Measurements from ENCODE around the gene KCND3. TPM values are rescaled to one million over a fixed set of nuclear protein-coding genes. Genes with fewer than 3 reads are reported as not detected.
A peak's percentile ranks its signal among the peaks of the same experiment; 100 is the strongest.

The KCND3 gene
- total RNA-seq, 1 donor from 2014 or later, result 3.7 TPM

DNA sequence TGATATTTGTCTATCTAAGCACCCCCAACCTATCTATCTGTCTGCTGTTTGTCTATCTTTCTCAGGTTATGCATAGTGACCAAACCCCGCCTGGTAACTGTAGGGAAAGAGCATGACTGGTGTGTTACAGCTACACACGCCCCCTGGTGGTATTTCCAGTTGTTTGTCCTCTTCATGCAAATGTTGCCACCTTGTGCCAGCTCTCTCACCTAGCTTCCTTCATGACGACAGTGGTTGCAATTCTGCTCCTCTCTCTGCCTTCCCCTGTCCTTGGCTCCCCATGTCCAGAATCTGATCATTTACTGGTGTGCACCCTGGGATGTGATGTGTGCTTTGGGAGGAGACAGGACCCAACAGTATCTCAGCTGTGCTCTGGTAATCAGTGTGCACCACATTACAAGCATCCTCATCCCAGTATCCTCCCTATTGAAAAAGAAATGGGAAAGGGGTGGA is 242.2 kb downstream of the KCND3 start:
- H3K4me1 Mint-ChIP-seq (ENCODE audit: low read depth, unreplicated experiment), result peaks cover 32% of the 10 kb centered on the region
- H3K27ac Mint-ChIP-seq (ENCODE audit: unreplicated experiment), result peak overlapping the region; percentile 3
- H3K36me3 Mint-ChIP-seq (ENCODE audit: unreplicated experiment), result peaks cover 4% of the 10 kb centered on the region
- peak; percentile 49 for DNase-seq
- peaks cover 11% of the 10 kb centered on the region for H3K9me3 Mint-ChIP-seq (ENCODE audit: unreplicated experiment)
- no peaks in the 10 kb centered on the region for H3K27me3 Mint-ChIP-seq (ENCODE audit: unreplicated experiment)
- peak overlapping the region; percentile 25 for H3K4me3 Mint-ChIP-seq (ENCODE audit: unreplicated experiment)
- TF ChIP-seq, protein P1, sequence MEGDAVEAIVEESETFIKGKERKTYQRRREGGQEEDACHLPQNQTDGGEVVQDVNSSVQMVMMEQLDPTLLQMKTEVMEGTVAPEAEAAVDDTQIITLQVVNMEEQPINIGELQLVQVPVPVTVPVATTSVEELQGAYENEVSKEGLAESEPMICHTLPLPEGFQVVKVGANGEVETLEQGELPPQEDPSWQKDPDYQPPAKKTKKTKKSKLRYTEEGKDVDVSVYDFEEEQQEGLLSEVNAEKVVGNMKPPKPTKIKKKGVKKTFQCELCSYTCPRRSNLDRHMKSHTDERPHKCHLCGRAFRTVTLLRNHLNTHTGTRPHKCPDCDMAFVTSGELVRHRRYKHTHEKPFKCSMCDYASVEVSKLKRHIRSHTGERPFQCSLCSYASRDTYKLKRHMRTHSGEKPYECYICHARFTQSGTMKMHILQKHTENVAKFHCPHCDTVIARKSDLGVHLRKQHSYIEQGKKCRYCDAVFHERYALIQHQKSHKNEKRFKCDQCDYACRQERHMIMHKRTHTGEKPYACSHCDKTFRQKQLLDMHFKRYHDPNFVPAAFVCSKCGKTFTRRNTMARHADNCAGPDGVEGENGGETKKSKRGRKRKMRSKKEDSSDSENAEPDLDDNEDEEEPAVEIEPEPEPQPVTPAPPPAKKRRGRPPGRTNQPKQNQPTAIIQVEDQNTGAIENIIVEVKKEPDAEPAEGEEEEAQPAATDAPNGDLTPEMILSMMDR (IDR thresholded peaks at IDR 0.05; ENCODE audit: partially characterized antibody, unreplicated experiment), result peak; percentile 76

DNA sequence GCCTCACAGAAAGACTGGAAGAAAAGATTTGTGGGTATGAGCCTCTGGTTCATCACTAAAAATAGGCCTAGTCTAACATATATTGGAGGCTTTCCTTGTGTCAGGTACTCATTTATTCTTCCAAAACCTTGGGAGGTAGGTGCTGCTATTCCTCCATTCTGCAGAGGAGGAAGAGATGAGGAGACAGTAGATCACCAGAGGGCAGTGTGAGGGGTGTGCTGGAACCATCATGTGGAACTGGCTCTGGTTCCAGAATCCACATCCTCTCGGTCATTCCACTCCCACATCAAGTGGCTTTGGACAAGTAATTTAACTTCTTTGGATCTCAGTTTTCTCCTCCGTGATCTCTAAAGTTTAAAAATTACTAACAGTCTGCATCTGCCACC is 242.9 kb downstream of the KCND3 start:
- Mint-ChIP-seq H3K27ac (ENCODE audit: unreplicated experiment) (no peak overlapping the region), H3K4me1 (ENCODE audit: low read depth, unreplicated experiment) (peaks cover 32% of the 10 kb centered on the region)
- TF ChIP-seq, protein P1 (IDR thresholded peaks at IDR 0.05; ENCODE audit: partially characterized antibody, unreplicated experiment), result no peak

DNA sequence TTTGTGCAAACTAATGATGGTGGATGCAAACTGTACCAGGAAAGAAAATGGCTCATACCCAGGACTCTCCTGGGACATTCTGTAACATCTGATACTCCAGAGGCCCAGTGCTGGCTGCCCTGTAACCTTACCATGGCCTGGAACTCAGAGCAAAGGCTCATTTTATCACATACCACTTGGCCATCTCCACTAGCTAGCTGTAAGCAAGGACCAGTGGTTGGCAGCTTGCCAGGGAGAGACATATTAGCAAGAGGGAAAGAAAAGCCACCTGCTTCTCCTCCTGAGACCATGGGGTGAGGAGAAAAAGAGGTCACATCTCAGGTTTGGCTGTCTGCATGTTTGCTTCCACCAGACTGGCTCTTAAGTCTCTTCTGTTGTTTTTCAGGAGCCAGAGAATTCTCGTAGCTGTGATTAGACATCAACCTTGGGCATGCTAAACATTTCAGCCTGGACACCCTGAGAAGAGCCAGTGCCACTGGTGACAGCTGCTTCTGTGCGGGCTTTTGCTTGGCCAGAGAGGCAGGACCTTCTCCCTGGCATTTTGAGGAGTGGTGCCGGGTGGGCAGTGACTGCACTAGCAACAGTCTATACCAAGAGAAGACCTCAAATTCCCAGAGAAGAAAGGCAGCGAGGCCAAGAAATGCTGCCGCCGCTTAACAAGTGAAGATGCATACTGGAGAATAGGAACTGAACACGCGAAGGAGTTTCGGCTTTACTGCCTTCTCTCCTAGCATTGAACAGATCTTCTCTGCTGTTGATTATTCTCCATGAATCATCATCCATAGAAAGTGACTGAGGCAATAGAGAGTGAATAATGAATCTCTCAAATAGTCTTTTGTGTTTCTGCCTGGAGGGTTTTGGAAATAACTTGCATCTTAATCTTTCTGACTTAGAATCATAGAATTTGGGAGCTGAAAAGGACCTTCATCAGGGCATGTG is 243.5 kb downstream of the KCND3 start:
- H3K9me3 Mint-ChIP-seq (ENCODE audit: unreplicated experiment), result peaks cover 13% of the 10 kb centered on the region
- no peak overlapping the region for H3K27ac Mint-ChIP-seq (ENCODE audit: unreplicated experiment)
- H3K4me3 Mint-ChIP-seq (ENCODE audit: unreplicated experiment), result no peak overlapping the region
- peaks cover 37% of the 10 kb centered on the region for H3K4me1 Mint-ChIP-seq (ENCODE audit: low read depth, unreplicated experiment)
- peaks cover 4% of the 10 kb centered on the region for H3K36me3 Mint-ChIP-seq (ENCODE audit: unreplicated experiment)
- peaks cover 2% of the 10 kb centered on the region for H3K27me3 Mint-ChIP-seq (ENCODE audit: unreplicated experiment)
- DNase-seq, result no peak
- TF ChIP-seq, protein P1 (IDR thresholded peaks at IDR 0.05; ENCODE audit: partially characterized antibody, unreplicated experiment), result no peak

More for the DNA sequence above, 242.9 kb downstream of the KCND3 start:
- H3K9me3 Mint-ChIP-seq (ENCODE audit: unreplicated experiment), result peaks cover 13% of the 10 kb centered on the region
- H3K27me3 Mint-ChIP-seq (ENCODE audit: unreplicated experiment), result no peaks in the 10 kb centered on the region
- DNase-seq, result no peak
- H3K36me3 Mint-ChIP-seq (ENCODE audit: unreplicated experiment), result peaks cover 4% of the 10 kb centered on the region
- H3K4me3 Mint-ChIP-seq (ENCODE audit: unreplicated experiment), result no peak overlapping the region

DNA sequence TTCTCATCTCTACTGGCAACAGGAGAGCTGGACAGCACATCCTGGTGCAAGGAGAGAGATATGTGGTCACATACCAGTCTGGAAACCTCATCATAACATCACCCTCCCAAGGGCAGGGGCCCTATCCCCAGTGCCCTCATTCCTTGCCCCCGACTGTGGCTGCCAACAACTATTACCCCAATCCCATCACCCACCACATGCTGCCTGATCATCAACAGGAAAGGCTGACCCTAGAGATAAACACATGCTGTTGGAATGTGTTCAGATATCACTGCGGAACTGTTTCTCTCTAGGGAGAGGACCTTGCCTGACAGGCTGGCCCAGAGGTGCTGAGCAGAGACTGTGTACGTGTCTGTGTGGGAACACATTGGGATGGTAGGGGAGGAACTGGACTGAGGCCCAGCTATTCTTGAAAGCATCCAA is 245.8 kb downstream of the KCND3 start:
- Mint-ChIP-seq H3K27ac (ENCODE audit: unreplicated experiment) (no peak overlapping the region), H3K4me3 (ENCODE audit: unreplicated experiment) (no peak overlapping the region), H3K36me3 (ENCODE audit: unreplicated experiment) (peaks cover 4% of the 10 kb centered on the region), H3K9me3 (ENCODE audit: unreplicated experiment) (peaks cover 21% of the 10 kb centered on the region), H3K27me3 (ENCODE audit: unreplicated experiment) (peaks cover 14% of the 10 kb centered on the region), H3K4me1 (ENCODE audit: low read depth, unreplicated experiment) (peaks cover 27% of the 10 kb centered on the region)
- no peak for DNase-seq
- TF ChIP-seq, protein P1 (IDR thresholded peaks at IDR 0.05; ENCODE audit: partially characterized antibody, unreplicated experiment), result no peak
